Activated T-helper 17 cell treated with anti-CD3 and anti-CD28 coated beads, Interleukin-2, amount 50 U/mL, for 72 hours (primary cell): Measurements from ENCODE around the gene RPS6KA4. TPM values are rescaled to one million over a fixed set of nuclear protein-coding genes. Genes with fewer than 3 reads are reported as not detected.
A peak's percentile ranks its signal among the peaks of the same experiment; 100 is the strongest.

Experiments
- ATAC-seq: fragments of 150-1000 bp; cut with Tn5 transposase; replicated peaks from 2 replicates; pipeline ENCODE4 v1.10.0; 2021; ENCODE audit warnings: mild to moderate bottlenecking, moderate library complexity
- H3K27ac Mint-ChIP-seq: one replicate; pipeline ENCODE4 v1.8.0; 2022; ENCODE audit warnings: mixed read lengths
- H3K27me3 Mint-ChIP-seq: one replicate; pipeline ENCODE4 v1.8.0; 2022; ENCODE audit warnings: mixed read lengths
- H3K36me3 Mint-ChIP-seq: one replicate; pipeline ENCODE4 v1.8.0; 2022; ENCODE audit warnings: low read depth, mild to moderate bottlenecking, mixed read lengths
- H3K4me1 Mint-ChIP-seq: one replicate; pipeline ENCODE4 v1.8.0; 2022; ENCODE audit warnings: mixed read lengths
- H3K4me3 Mint-ChIP-seq: one replicate; pipeline ENCODE4 v1.8.0; 2022; ENCODE audit warnings: mild to moderate bottlenecking, mixed read lengths
- H3K9me3 Mint-ChIP-seq: one replicate; pipeline ENCODE4 v1.8.0; 2022; ENCODE audit warnings: mixed read lengths
- total RNA-seq, 2 donors: library from RNA; stranded (reverse); gene quantifications; one replicate each; pipeline ENCODE4 v1.2.3, GENCODE V29; 2022

Gene RPS6KA4
- total RNA-seq, 2 donors from 2014 or later: 14.8 to 33.3 TPM

DNA sequence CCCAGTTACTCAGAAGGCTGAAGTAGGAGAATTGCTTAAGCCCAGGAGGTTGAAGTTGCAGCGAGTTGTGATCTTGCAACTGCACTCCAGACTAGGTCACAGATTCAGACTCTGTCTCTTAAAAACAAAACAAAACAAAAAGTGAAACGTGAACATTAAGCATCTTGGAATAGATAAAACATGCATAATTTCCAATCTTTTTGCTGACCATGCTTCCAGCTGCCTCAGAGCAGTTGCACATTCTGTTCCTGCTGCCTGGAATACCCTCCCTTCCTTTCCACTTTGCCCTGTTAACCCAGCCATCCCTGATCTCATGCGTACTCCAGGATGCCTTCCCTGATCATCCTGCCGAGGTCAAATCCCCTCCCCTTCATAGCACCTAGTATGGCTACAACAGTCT is 19.7 kb upstream of the RPS6KA4 start:
- Mint-ChIP-seq H3K4me1 (peaks cover 13% of the 10 kb centered on the region), H3K27me3 (no peaks in the 10 kb centered on the region), H3K36me3 (peaks cover 45% of the 10 kb centered on the region), H3K4me3 (peak overlapping the region; percentile 96), H3K27ac (peak overlapping the region; percentile 97), H3K9me3 (no peaks in the 10 kb centered on the region)
- ATAC-seq: no peak

DNA sequence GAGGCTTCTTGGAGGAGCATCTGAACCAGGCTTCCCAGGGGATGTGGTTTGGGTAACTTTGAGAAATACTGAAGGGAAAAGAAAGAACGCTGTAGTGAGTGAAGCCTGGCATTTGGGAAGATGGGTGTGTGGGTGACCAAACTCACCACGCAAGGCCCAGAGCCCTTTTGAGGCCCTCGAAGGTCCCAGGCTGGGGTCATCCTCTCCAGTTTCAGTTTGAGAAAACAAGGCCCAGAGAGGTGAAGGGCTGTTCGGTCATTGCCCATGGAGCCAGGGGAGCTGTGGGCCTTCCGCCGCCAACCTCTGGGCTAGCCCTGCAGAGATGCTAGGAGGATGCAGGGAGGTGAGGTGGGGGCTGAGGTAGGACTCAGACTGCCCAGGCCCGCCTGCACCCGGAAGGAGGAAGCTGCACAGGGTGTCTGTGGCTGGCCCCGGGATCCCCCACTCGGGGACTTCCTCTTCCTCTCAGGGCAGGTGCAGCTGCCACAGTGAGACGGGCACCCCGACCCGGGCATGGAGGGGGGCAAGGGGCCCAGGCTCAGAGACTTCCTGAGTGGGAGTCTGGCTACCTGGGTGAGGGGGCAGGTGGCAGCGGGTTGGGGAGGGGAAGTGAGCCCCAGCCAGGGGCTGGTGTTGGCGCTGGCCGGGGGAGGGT is 19.1 kb upstream of the RPS6KA4 start, which contains the start of gene CCDC88B:
Gene CCDC88B, plus strand, starts transcription at position 451 of the 655 bp plus-strand sequence. Its CDS starts 63 bp downstream, at position 514.
- Mint-ChIP-seq H3K9me3 (no peaks in the 10 kb centered on the region), H3K4me3 (peak within 1 kb of the TSS; percentile 96), H3K36me3 (peaks cover 43% of the 10 kb centered on the region), H3K27me3 (no peaks in the 10 kb centered on the region), H3K4me1 (peaks cover 12% of the 10 kb centered on the region), H3K27ac (peak within 1 kb of the TSS; percentile 97)
- ATAC-seq: peak; percentile 86

DNA sequence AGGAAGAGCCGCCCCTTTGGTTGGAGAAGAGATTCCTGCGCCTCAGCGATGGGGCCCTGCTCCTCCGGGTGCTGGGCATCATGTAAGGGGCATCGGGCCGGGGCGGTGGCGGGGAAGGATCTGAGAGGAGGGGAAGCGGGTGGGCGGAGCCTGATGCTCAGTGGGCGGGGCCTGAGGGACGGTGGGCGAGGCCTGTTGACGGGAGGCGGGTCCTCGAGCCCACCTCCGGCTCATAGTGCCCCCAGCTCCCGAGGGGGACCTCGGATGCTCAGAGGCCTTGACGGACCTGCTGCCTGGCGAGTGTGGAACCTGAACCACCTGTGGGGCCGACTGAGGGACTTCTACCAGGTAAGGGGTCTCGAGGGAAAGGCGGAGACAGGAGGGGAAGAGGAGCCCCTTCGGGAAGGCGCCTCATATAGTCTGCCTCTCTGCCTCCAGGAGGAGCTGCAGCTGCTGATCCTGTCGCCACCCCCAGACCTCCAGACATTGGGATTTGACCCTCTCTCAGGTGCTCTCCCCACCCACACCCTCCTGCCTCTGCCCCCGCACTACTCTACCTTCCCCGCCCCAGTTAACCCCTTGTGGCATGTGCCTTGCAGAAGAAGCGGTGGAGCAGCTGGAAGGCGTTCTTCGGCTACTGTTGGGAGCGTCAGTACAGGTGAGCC is 18.2 kb upstream of the RPS6KA4 start:
- peaks cover 48% of the 10 kb centered on the region for H3K36me3 Mint-ChIP-seq
- H3K4me1 Mint-ChIP-seq: peaks cover 8% of the 10 kb centered on the region
- no peaks in the 10 kb centered on the region for H3K27me3 Mint-ChIP-seq
- H3K9me3 Mint-ChIP-seq: no peaks in the 10 kb centered on the region
- peak; percentile 47 for ATAC-seq
- peak overlapping the region; percentile 96 for H3K4me3 Mint-ChIP-seq
- H3K27ac Mint-ChIP-seq: peak overlapping the region; percentile 97

DNA sequence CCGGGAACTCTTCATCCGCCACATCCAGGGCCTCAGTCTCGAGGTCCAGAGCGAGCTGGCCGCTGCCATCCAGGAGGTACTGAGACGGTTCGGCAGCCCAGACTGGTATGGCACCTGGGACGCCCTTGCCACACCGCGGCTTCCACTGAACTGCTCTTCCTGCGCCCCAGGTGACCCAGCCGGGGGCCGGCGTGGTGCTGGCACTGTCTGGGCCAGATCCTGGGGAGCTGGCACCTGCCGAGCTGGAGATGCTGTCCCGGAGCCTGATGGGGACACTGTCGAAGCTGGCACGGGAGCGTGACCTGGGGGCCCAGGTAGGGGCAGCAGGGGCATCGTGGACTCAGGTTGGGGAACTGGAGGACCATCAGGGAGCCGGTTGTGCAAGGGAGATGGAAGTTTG is 17.5 kb upstream of the RPS6KA4 start:
- H3K27ac Mint-ChIP-seq: no peak overlapping the region

DNA sequence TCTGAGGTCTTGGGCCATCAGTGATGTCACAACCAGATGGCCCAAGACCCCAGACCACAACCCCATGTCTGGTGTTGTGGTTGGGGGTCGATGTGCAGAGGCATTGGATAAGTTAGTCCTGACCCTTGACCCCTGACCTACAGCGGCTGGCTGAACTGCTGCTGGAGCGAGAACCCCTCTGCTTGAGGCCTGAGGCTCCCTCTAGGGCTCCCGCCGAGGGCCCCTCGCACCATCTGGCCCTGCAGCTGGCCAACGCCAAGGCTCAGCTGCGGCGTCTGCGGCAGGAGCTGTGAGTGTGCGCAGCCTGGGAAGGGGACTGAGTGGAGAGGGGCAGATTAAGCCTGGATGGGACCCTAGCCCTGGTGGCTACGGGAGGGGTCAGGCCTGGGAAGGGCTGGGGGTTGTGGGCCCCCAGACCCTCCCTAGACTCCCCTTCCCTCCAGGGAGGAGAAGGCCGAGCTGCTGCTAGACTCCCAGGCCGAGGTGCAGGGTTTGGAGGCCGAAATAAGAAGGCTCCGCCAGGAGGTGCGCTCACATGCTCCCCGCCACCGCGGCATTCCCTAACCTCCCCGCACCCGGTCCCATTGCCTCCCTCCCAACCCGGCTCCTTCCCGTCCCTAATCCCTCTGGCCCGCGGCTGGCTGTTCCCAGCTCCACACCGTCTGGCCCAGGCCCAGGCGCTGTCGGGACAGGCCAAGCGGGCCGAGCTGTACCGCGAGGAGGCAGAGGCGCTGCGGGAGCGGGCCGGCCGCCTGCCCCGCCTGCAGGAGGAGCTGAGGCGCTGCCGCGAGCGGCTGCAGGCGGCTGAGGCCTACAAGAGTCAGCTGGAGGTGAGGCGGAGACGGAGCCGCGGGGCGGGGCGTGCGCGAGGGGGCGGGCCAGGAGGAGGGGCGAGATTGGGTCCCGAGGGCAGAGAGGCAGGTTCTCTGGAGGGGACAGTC is 16.8 kb upstream of the RPS6KA4 start:
- H3K4me1 Mint-ChIP-seq: peaks cover 8% of the 10 kb centered on the region
- peak overlapping the region; percentile 96 for H3K4me3 Mint-ChIP-seq
- H3K36me3 Mint-ChIP-seq: peaks cover 61% of the 10 kb centered on the region
- no peak overlapping the region for H3K27ac Mint-ChIP-seq
- H3K9me3 Mint-ChIP-seq: no peaks in the 10 kb centered on the region
- no peaks in the 10 kb centered on the region for H3K27me3 Mint-ChIP-seq
- peak; percentile 63 for ATAC-seq

More for the DNA sequence above, 17.5 kb upstream of the RPS6KA4 start:
- H3K9me3 Mint-ChIP-seq: no peaks in the 10 kb centered on the region
- peak overlapping the region; percentile 96 for H3K4me3 Mint-ChIP-seq
- H3K27me3 Mint-ChIP-seq: no peaks in the 10 kb centered on the region
- ATAC-seq: no peak
- peaks cover 54% of the 10 kb centered on the region for H3K36me3 Mint-ChIP-seq
- peaks cover 8% of the 10 kb centered on the region for H3K4me1 Mint-ChIP-seq

DNA sequence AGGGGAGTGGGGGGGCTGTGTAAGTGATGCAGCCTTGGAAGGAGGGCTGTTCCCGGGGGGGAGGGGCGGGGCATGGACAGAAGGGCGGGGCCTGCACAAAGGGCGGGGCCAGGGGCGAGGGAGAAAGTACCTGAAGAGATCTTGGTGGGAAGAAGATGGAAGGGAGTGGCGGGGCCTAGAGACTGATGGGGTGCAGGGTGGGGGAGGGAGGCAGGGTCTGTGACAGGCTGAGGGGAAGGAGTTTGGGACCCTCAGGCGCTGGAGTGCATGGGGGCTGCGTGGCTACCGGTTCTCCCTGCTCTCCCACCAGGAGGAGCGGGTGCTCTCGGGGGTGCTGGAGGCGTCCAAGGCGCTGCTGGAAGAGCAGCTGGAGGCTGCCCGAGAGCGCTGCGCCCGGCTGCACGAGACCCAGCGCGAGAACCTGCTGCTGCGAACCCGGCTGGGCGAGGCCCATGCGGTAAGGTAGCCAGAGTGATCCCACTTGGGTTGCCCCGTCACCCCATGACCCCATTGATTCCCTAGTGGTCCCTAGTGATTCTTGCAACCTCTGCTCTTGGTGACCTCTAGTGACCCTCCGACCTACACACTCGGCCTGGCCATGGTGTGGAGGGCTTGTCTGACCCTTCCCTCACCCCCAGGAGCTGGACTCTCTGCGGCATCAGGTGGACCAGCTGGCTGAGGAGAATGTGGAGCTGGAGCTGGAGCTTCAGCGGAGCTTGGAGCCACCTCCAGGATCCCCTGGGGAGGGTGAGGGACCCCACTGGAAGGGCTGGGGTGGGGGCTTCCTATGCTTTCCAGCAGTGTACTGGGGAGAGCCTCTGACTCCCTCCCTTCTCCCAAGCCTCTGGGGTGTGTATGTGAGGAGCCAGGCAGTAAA is 15.9 kb upstream of the RPS6KA4 start:
- peaks cover 8% of the 10 kb centered on the region for H3K4me1 Mint-ChIP-seq
- H3K27ac Mint-ChIP-seq: no peak overlapping the region
- H3K9me3 Mint-ChIP-seq: no peaks in the 10 kb centered on the region
- peaks cover 62% of the 10 kb centered on the region for H3K36me3 Mint-ChIP-seq
- no peaks in the 10 kb centered on the region for H3K27me3 Mint-ChIP-seq
- peak overlapping the region; percentile 96 for H3K4me3 Mint-ChIP-seq
- no peak for ATAC-seq

DNA sequence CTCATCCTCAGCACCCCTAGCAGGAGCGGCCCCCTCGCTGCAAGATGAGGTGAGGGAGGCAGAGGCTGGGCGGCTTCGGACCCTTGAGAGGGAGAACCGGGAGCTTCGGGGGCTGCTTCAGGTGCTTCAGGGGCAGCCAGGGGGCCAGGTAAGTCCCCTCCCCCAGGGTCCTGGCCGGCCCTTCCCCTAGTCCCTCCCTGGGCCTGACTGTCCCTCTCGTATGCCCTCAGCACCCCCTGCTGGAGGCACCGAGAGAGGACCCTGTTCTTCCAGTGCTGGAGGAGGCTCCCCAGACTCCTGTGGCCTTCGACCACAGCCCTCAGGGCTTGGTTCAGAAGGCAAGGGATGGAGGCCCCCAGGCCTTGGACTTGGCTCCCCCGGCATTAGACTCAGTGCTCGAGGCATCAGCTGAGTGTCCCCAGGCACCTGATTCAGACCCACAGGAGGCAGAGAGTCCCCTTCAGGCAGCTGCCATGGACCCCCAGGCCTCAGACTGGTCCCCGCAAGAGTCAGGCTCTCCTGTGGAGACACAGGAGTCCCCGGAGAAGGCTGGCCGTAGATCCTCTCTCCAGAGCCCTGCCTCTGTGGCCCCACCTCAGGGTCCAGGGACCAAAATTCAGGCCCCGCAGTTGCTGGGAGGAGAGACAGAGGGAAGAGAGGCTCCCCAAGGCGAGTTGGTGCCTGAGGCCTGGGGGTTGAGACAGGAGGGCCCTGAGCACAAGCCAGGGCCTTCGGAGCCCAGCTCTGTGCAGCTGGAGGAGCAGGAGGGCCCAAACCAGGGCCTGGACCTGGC is 15.0 kb upstream of the RPS6KA4 start:
- peaks cover 8% of the 10 kb centered on the region for H3K4me1 Mint-ChIP-seq
- no peak for ATAC-seq
- no peaks in the 10 kb centered on the region for H3K9me3 Mint-ChIP-seq
- H3K36me3 Mint-ChIP-seq: peaks cover 61% of the 10 kb centered on the region
- H3K27me3 Mint-ChIP-seq: no peaks in the 10 kb centered on the region
- no peak overlapping the region for H3K4me3 Mint-ChIP-seq
- no peak overlapping the region for H3K27ac Mint-ChIP-seq

DNA sequence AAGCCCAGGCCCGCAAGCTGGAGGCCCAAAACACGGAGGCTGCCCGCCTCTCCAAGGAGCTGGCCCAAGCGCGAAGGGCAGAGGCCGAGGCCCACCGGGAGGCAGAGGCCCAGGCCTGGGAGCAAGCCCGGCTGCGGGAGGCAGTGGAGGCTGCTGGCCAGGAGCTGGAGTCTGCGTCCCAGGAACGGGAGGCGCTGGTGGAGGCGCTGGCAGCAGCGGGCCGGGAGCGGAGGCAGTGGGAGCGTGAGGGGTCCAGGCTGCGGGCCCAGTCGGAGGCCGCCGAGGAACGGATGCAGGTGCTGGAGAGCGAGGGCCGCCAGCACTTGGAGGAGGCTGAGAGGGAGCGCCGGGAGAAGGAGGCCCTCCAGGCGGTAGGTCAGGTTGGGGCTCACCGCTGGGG is 14.2 kb upstream of the RPS6KA4 start:
- H3K27ac Mint-ChIP-seq: no peak overlapping the region
- ATAC-seq: no peak
- H3K4me1 Mint-ChIP-seq: no peaks in the 10 kb centered on the region
- peaks cover 59% of the 10 kb centered on the region for H3K36me3 Mint-ChIP-seq
- no peaks in the 10 kb centered on the region for H3K9me3 Mint-ChIP-seq
- H3K27me3 Mint-ChIP-seq: no peaks in the 10 kb centered on the region
- H3K4me3 Mint-ChIP-seq: no peak overlapping the region

DNA sequence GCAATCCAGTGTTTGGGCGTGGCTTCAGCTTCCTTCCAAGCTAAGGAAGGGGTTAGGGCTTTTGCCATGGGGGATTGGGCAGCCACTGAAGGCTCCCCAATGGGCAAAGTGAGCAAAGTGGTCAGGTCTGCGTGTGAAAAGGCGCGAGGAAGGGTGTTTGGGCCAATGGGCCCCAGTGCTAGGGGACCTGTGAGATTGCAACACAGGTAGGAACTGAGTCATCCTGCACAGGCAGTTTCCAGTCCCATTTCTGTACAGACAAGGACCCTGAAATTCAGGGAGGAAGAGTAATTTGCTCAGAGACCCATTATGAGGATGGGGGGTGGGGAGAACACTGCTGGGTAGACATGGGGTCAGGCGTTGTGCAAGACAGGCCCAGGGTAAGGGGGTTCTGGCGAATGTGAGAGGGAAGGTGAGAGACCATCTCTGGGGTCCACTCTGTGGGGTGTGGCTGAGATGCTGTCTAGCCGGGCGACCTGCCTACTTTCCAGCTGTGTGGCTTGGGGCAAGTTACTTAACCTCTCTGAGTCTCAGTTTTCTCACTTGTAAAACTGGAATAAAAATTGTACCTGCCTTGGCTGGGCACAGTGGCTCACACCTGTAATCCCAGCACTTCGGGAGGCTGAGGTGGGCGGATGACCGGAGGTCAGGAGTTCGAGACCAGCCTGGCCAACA is 11.6 kb upstream of the RPS6KA4 start:
- H3K27ac Mint-ChIP-seq: peak overlapping the region; percentile 33
- no peaks in the 10 kb centered on the region for H3K4me1 Mint-ChIP-seq
- no peak overlapping the region for H3K4me3 Mint-ChIP-seq
- H3K9me3 Mint-ChIP-seq: no peaks in the 10 kb centered on the region
- H3K36me3 Mint-ChIP-seq: peaks cover 47% of the 10 kb centered on the region
- no peak for ATAC-seq
- H3K27me3 Mint-ChIP-seq: no peaks in the 10 kb centered on the region

DNA sequence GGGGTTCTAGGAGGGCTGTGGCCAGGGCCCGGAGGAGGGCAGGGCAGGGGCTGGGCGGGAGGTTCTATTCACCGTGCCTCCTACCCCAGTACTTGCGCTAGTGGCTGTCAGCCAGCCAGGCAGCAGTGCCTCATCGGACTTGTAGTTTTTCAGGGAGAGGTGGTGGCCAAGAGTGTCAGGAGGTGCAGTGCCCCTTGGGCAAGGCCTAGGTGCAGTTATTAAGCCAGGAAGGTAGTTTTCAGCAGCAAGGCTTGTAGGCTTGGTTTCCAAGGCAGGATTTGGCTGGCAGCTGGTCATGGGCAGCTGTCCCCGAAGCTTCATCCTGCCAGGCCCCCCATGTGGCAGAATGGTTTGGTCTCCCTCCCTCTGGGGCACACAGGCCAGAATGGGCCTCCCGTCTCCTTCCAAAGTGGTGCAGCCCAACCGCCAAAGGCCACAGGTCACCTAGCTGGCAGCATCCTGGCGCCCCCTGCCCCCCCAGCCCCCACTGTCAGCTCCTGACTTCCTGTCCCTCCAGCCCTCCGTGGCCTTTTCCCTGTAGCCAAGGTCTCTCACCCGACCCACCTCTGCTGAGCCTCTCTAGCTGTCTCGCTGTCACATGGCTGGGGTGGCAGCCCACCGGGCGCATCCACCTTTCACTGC is 10.5 kb upstream of the RPS6KA4 start:
- Mint-ChIP-seq H3K36me3 (peaks cover 47% of the 10 kb centered on the region), H3K9me3 (no peaks in the 10 kb centered on the region), H3K4me1 (no peaks in the 10 kb centered on the region), H3K27me3 (no peaks in the 10 kb centered on the region), H3K27ac (no peak overlapping the region), H3K4me3 (no peak overlapping the region)
- no peak for ATAC-seq

DNA sequence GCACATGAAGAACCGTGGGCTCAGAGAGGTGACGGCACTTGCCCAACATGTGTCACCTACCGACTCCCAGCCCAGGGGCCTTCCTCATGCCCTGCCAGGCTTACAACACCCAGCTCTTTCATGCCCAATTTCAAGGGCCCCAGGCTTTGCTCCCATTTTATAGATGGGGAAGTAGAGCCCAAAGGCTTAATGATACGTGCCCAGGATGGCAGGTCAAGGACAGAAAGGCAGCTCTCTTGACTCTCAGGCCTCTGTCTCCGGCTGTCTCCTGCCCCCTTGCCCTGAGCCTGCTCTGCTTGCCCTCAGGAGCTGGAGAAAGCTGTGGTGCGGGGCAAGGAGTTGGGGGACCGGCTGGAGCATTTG is 10.0 kb upstream of the RPS6KA4 start:
- H3K4me1 Mint-ChIP-seq: no peaks in the 10 kb centered on the region
- H3K36me3 Mint-ChIP-seq: peaks cover 47% of the 10 kb centered on the region
- no peak overlapping the region for H3K27ac Mint-ChIP-seq
- no peaks in the 10 kb centered on the region for H3K9me3 Mint-ChIP-seq
- no peak overlapping the region for H3K4me3 Mint-ChIP-seq
- no peak for ATAC-seq
- no peaks in the 10 kb centered on the region for H3K27me3 Mint-ChIP-seq

DNA sequence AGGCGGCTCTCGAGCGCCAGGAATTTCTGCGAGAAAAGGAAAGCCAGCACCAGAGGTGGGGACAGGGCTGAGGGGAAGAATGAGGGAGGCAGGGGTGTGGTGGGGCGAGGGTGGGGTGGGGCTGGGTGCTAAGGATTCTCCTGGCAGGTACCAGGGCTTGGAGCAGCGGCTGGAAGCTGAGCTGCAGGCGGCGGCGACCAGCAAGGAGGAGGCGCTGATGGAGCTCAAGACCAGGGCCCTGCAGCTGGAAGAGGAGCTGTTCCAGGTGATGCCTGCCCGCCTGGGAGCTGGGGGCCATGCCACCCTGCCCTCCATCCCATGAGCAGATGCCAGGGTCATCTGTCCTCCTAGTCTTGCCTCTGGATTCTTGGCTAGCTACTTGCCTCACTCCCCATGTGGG is 9.6 kb upstream of the RPS6KA4 start:
- Mint-ChIP-seq H3K4me3 (no peak overlapping the region), H3K9me3 (no peaks in the 10 kb centered on the region), H3K27me3 (no peaks in the 10 kb centered on the region), H3K4me1 (no peaks in the 10 kb centered on the region), H3K36me3 (peaks cover 47% of the 10 kb centered on the region), H3K27ac (no peak overlapping the region)
- ATAC-seq: no peak
